Activated CD8-positive, alpha-beta memory T cell treated with anti-CD3 and anti-CD28 coated beads, Interleukin-2, amount 50 U/mL, for 4 hours (primary cell): ENCODE measurements around the gene TTYH3.

ENCODE experiments used
- DNase-seq: peaks from one replicate; pipeline ENCODE4 v3.0.0-alpha.2; 2020

Gene TTYH3

GRCh38 chr7:2635810-2636701 is 4.3 kb downstream of the TTYH3 start:
- DNase-seq: no peak

GRCh38 chr7:2637066-2637471 is 5.3 kb downstream of the TTYH3 start:
- DNase-seq: no peak

GRCh38 chr7:2637505-2638223 is 5.9 kb downstream of the TTYH3 start:
- no peak for DNase-seq

- DNase-seq: no peak
Measured at GRCh38 chr7:2638224-2638991, 6.6 kb downstream of the TTYH3 start.

GRCh38 chr7:2639181-2639681 is 7.4 kb downstream of the TTYH3 start:
- DNase-seq: no peak

- no peak for DNase-seq
Measured at GRCh38 chr7:2639695-2640481, 8.1 kb downstream of the TTYH3 start.

GRCh38 chr7:2640482-2640830 is 8.7 kb downstream of the TTYH3 start:
- no peak for DNase-seq

GRCh38 chr7:2640846-2641316 is 9.1 kb downstream of the TTYH3 start:
- DNase-seq: no peak

GRCh38 chr7:2641406-2642393 is 9.9 kb downstream of the TTYH3 start:
- DNase-seq: no peak

- DNase-seq: no peak
Measured at GRCh38 chr7:2643386-2644219, 11.8 kb downstream of the TTYH3 start.

GRCh38 chr7:2644220-2644561 is 12.4 kb downstream of the TTYH3 start:
- no peak for DNase-seq

GRCh38 chr7:2644562-2645273 is 12.9 kb downstream of the TTYH3 start:
- no peak for DNase-seq

- peak; percentile 42 for DNase-seq
Measured at GRCh38 chr7:2645274-2645868, 13.6 kb downstream of the TTYH3 start.

- DNase-seq: no peak
Measured at GRCh38 chr7:2646336-2646679, 14.5 kb downstream of the TTYH3 start.

- no peak for DNase-seq
Measured at GRCh38 chr7:2646680-2647571, 15.1 kb downstream of the TTYH3 start.

- DNase-seq: no peak
Measured at GRCh38 chr7:2647594-2648172, 15.9 kb downstream of the TTYH3 start.

- DNase-seq: no peak
Measured at GRCh38 chr7:2649139-2649838, 17.5 kb downstream of the TTYH3 start.
